ENCODE data around the gene ALDOA. TPM values are rescaled to one million over a fixed set of nuclear protein-coding genes. Genes with fewer than 3 reads are reported as not detected.
"Not testable (repeated sequence)": the region's sequence is repeated elsewhere in the genome, so short reads cannot be mapped to it uniquely, and the experiment has no call there.

Gene ALDOA
- polyA plus RNA-seq, 3 donors: 551 to 1,251 (median 711) TPM

- WGBS, 3 donors: 92 to 97% (median 92%) methylated on average over 18 of the region's 18 CpGs
- peak overlapping the region; percentile 81 for H3K27ac ChIP-seq (ENCODE audit: low read depth, low read length)
Measured at GRCh38 chr16:30096862-30097563, 31.5 kb downstream of the ALDOA start.

- WGBS, 3 donors: 84 to 89% (median 87%) methylated on average over 4 of the region's 4 CpGs
- H3K27ac ChIP-seq (ENCODE audit: low read depth, low read length): no peak overlapping the region
Measured at GRCh38 chr16:30104090-30104489, 38.5 kb downstream of the ALDOA start.

GRCh38 chr16:30104492-30104891, 38.9 kb downstream of the ALDOA start:
- WGBS, 3 donors: 62 to 81% (median 74%) methylated on average over 6 of the region's 6 CpGs
- no peak overlapping the region for H3K27ac ChIP-seq (ENCODE audit: low read depth, low read length)

- H3K27ac ChIP-seq (ENCODE audit: low read depth, low read length): no peak overlapping the region
- 84 to 85% (median 84%) methylated on average over 15 of the region's 15 CpGs for WGBS, 3 donors
Measured at GRCh38 chr16:30108059-30108850, 42.7 kb downstream of the ALDOA start.

- H3K27ac ChIP-seq (ENCODE audit: low read depth, low read length): no peak overlapping the region
- 65 to 81% (median 68%) methylated on average over 7 of the region's 7 CpGs for WGBS, 3 donors
Measured at GRCh38 chr16:30110661-30111060, 45.1 kb downstream of the ALDOA start.

GRCh38 chr16:30112197-30113030, 46.9 kb downstream of the ALDOA start:
- 78 to 86% (median 82%) methylated on average over 28 to 29 of the region's 29 CpGs for WGBS, 3 donors
- H3K27ac ChIP-seq (ENCODE audit: low read depth, low read length): no peak overlapping the region

GRCh38 chr16:30113031-30113710, 47.6 kb downstream of the ALDOA start, which contains the start of gene GDPD3:
Gene GDPD3, minus strand, starts transcription at chr16:30113537. Its CDS starts 59 bp downstream, at chr16:30113478.
- 63 to 75% (median 75%) methylated on average over 16 to 20 of the region's 20 CpGs for WGBS, 3 donors
- H3K27ac ChIP-seq (ENCODE audit: low read depth, low read length): no peak within 1 kb of the TSS

GRCh38 chr16:30113711-30114333, 48.3 kb downstream of the ALDOA start:
- no peak overlapping the region for H3K27ac ChIP-seq (ENCODE audit: low read depth, low read length)
- 83 to 86% (median 84%) methylated on average over 20 of the region's 20 CpGs for WGBS, 3 donors

GRCh38 chr16:30114411-30114810, 48.9 kb downstream of the ALDOA start:
- 54 to 82% (median 64%) methylated on average over 10 to 11 of the region's 11 CpGs for WGBS, 3 donors

GRCh38 chr16:30114833-30115232, 49.3 kb downstream of the ALDOA start:
- WGBS, 3 donors: 78 to 90% (median 78%) methylated on average over 7 of the region's 7 CpGs
- H3K27ac ChIP-seq (ENCODE audit: low read depth, low read length): not testable (repeated sequence)

More at GRCh38 chr16:30114411-30114810, 48.9 kb downstream of the ALDOA start:
- no peak overlapping the region for H3K27ac ChIP-seq (ENCODE audit: low read depth, low read length)

GRCh38 chr16:30115238-30115637, 49.7 kb downstream of the ALDOA start:
- WGBS, 3 donors: 58 to 91% (median 81%) methylated on average over 7 of the region's 7 CpGs
- no peak overlapping the region for H3K27ac ChIP-seq (ENCODE audit: low read depth, low read length)

GRCh38 chr16:30116291-30117207, 51.0 kb downstream of the ALDOA start:
- WGBS, 3 donors: 89 to 93% (median 90%) methylated on average over 16 of the region's 16 CpGs
- H3K27ac ChIP-seq (ENCODE audit: low read depth, low read length): no peak overlapping the region

- H3K27ac ChIP-seq (ENCODE audit: low read depth, low read length): no peak overlapping the region
- 94 to 98% (median 96%) methylated on average over 10 of the region's 10 CpGs for WGBS, 3 donors
Measured at GRCh38 chr16:30117768-30118167, 52.2 kb downstream of the ALDOA start.

GRCh38 chr16:30119428-30119827, 53.9 kb downstream of the ALDOA start:
- WGBS, 3 donors: 78 to 91% (median 82%) methylated on average over 2 of the region's 2 CpGs

More at GRCh38 chr16:30119428-30119827, 53.9 kb downstream of the ALDOA start:
- H3K27ac ChIP-seq (ENCODE audit: low read depth, low read length): no peak overlapping the region
